Motor neuron (in vitro differentiated cells): ENCODE measurements around the gene NCKAP5. TPM values are rescaled to one million over a fixed set of nuclear protein-coding genes. Genes with fewer than 3 reads are reported as not detected.

Experiments
- ATAC-seq, 8 experiments: fragments of 200-7000 bp; cut with Tn5 transposase; replicated peaks in 6 of 8; 2 replicates each; pipeline ENCODE4 v1.8.0; 2021; ENCODE audit warnings: mild to moderate bottlenecking in 8 of 8, moderate library complexity in 8 of 8
- H3K27ac ChIP-seq, 2 donors: fragments of 250-450 bp; sonication (Bioruptor Pico); 2 replicates each; pipeline ENCODE4 v1.9.0; 2021; ENCODE audit warnings: antibody characterized with exemption in 2 of 2, mild to moderate bottlenecking in 2 of 2, moderate library complexity in 1 of 2
- H3K4me1 ChIP-seq, 2 donors: fragments of 250-450 bp; sonication (Bioruptor Pico); replicated peaks in 1 of 2; 2 replicates each; pipeline ENCODE4 v1.6.1; 2021; ENCODE audit warnings: antibody characterized with exemption in 2 of 2, mild to moderate bottlenecking in 2 of 2, moderate library complexity in 1 of 2
- H3K4me3 ChIP-seq, 5 donors: fragments of 250-450 bp; sonication (Bioruptor Pico); 2 replicates each; pipeline ENCODE4 v1.9.0; 2021; ENCODE audit warnings: antibody characterized with exemption in 5 of 5, mild to moderate bottlenecking in 5 of 5, moderate library complexity in 4 of 5
- WGBS, 10 experiments: fragments of 450-650 bp; shearing (Covaris generic); methylation state at CpG; one replicate each; pipeline ENCODE4 v1.0.0; 2022; 5-methylcytosine and 5-hydroxymethylcytosine counted together
- in situ Hi-C, 9 experiments: fragments of 400-800 bp; cut with MboI; loops; one replicate each; pipeline ENCODE4 v1.15.0; 2021; ENCODE audit warnings: low sequenced_read_pairs in 9 of 9, low pct_unique_long_range_greater_than_20kb in 2 of 9; ENCODE audit not compliant: unreplicated experiment in 9 of 9
- total RNA-seq, 8 experiments: library from RNA; unstranded; fragments of 300-600 nt; gene quantifications; 2 replicates each; pipeline versions ENCODE4 v1.2.3 to v1.2.4, GENCODE V29; 2022

The NCKAP5 gene
- total RNA-seq, 8 experiments from 2014 or later: 0.66 to 16.2 (median 5.9) TPM

DNA sequence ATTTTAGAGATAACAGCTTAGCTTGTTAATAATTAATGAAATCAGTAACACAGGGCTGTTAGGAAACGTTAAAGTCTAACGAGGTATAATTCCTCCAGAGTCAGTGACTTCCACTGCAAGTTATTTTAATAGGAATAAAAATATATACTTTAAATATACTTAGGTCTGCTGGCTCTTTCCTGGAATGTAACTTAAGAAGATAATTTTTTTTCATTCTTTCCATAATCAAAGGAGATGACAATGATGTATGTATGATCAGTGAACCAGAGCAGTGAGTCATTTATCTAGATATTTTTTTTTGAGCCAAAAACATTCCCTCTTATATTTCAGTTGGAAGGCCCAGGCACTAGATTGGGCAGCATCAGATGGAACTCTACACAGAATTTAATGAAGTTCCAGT lies 794.1 kb downstream of the NCKAP5 start:
- H3K4me1 ChIP-seq: peaks cover 0 to under 1% of the 10 kb centered on the region in 2 donors
- WGBS, 10 experiments: 40 to 100% (median 86%) methylated on average over 1 to 2 of the region's 2 CpGs; no CpG with 5 or more reads in 1 of the 10 experiments
- no peak overlapping the region for H3K4me3 ChIP-seq
- in situ Hi-C loops: no loop called here
- no peak for ATAC-seq
- H3K27ac ChIP-seq: no peak overlapping the region

DNA sequence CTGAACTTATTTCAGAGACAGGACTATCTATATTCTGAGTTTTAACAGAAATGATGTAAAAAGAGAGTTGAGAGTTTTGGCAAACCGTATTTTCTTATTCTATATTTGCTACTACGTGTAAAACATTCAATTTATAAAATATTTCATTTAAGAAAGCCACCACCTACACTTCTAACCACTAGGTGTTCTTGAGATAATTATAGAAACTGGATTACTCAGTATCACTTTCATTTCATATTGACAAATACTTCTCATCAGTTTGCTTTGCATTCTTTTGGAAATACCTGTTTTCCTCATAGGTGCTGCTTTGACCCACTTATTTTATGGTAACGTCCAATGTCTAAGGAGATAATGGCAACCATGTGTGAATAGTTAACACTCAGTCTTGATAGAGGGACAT lies 794.9 kb downstream of the NCKAP5 start:
- Histone ChIP-seq H3K4me1 (no peaks in the 10 kb centered on the region), H3K4me3 (no peak overlapping the region), H3K27ac (no peak overlapping the region)
- in situ Hi-C loops: no loop called here
- no peak for ATAC-seq
- WGBS, 10 experiments: 33 to 100% (median 87%) methylated on average over 1 to 3 of the region's 3 CpGs; no CpG with 5 or more reads in 2 of the 10 experiments

DNA sequence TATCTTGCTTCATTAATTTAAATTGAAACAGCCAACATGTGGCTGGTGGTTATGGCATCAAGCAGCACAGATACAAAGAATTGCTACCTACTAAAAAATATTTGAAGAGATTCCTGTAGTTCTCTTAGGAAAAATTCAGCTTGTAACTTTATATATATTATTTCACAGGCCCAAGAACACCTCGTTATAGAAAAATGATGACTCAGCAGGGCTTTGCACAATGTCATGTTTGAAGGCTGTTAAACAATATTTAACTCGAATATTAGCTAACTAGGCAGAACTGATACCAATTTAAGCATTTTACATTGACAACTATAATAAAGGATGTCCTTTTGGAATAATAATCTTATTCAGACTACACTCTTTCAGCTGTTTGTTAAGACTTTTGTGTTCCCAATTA lies 795.9 kb downstream of the NCKAP5 start:
- Histone ChIP-seq H3K27ac (no peak overlapping the region), H3K4me1 (no peaks in the 10 kb centered on the region), H3K4me3 (no peak overlapping the region)
- ATAC-seq: no peak
- WGBS, 10 experiments: 25 to 100% (median 89%) methylated on average over 1 to 2 of the region's 2 CpGs
- in situ Hi-C loops: no loop called here

DNA sequence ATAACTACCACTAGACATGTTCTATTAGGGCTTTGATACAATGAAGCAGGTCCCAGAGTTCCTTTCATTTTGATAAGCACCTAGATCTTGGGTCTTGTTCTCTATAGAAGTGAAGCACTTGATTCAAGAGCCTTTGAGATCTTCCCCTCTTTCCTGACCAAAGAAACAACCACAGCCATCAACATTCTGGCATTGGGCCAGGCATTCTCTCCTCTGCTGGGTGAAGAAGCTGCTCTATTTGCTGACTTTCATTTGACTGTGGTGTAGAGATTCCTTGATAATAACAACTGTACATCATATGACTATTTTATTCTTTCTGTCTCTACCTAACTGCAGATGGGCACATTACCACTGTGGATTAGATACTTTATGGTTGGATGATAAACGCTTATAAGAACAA lies 801.7 kb downstream of the NCKAP5 start:
- Histone ChIP-seq H3K27ac (no peak overlapping the region), H3K4me3 (no peak overlapping the region), H3K4me1 (no peaks in the 10 kb centered on the region)
- in situ Hi-C loops: no loop called here
- WGBS, 10 experiments: 100% methylated on average over 1 of the region's 1 CpG; no CpG with 5 or more reads in 6 of the 10 experiments
- no peak for ATAC-seq

DNA sequence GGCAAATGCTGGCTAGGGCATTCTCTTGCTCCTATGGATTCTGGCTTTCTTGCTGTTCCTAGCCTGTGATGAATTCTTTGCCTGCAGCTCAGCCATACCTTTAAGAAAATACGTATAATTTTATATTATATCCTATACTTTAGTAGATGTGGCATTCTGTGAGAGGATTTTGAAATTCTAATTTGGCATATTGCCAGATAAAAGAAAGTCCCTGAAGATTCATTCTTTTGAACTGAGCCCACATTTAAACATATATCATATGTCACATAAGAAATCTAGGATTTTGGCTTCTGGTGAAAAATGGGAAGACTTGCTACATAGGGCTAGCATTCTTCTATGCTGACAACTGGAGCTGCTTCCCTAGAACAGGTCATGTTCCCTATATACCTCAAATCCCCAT lies 806.8 kb downstream of the NCKAP5 start:
- no peak for ATAC-seq
- H3K4me3 ChIP-seq: no peak overlapping the region
- WGBS, 10 experiments: 43 to 100% (median 100%) methylated on average over 1 of the region's 1 CpG; no CpG with 5 or more reads in 4 of the 10 experiments
- in situ Hi-C loops: no loop called here
- peaks cover 12 to 16% of the 10 kb centered on the region in 2 donors for H3K4me1 ChIP-seq
- no peak overlapping the region for H3K27ac ChIP-seq

DNA sequence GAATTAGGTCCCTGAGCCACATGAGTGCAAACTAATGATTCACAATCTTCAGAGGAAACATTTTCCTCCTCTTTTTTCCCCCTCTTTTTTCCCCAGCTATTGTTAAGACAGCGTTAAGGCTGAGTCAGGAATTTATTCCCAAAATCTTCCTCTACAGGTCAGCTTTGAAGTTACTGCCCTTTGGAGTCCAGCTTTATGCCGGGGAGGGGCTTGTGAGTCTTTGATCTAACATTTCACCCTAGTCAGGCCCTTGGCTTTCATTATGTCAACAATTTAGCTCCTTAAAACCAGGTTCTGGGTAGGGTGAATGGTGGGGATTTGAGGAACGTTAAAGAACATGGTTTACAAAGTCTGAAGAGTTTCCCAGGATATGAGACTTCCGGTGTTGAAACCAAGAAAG lies 807.3 kb downstream of the NCKAP5 start:
- 27 to 80% (median 42%) methylated on average over 1 to 4 of the region's 4 CpGs; no CpG with 5 or more reads in 2 of the 10 experiments for WGBS, 10 experiments
- Histone ChIP-seq H3K4me3 (no peak overlapping the region), H3K27ac (no peak overlapping the region), H3K4me1 (peaks cover 12 to 17% of the 10 kb centered on the region in 2 donors)
- no peak for ATAC-seq
- in situ Hi-C loops: no loop called here

DNA sequence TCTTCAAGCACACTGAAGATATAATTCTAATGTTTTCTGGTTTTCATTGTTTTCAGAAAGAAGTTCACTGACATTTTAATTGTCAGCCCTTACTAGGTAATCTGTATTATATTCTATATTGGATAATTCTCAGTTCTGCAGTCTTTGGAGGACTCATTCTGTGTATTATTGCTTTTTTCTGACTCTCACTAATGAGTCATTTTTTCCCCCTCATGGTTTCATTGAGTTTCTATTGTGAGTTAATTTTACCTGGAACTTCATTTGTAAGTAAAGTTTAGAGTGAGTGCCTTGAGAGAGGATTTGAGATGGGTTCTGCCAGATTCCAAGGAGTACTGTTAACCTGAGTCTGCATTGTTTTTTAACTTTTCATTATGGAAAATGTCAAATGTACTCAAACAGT lies 807.9 kb downstream of the NCKAP5 start:
- peaks cover 12 to 17% of the 10 kb centered on the region in 2 donors for H3K4me1 ChIP-seq
- no peak for ATAC-seq
- in situ Hi-C loops: no loop called here
- no peak overlapping the region for H3K27ac ChIP-seq
- H3K4me3 ChIP-seq: no peak overlapping the region

DNA sequence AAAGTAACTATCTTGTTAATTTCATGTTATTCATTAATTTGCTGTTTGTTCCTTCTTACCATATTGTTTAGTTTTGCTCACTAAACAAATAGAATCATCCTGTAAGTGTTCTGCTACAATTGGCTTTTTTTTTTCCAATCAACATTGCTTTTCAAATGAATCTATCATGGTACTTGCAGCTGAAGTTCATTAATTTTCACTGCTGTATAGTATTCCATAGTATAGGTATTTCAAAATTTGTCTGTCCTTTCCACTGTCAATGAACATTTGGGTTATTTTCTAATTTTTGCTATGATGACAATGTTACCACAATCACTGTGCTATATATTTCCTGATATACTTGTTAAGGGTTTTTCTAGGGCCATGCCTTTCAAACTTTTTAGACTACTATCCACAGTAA lies 809.3 kb downstream of the NCKAP5 start:
- in situ Hi-C loops: no loop called here
- Histone ChIP-seq H3K4me3 (no peak overlapping the region), H3K4me1 (peaks cover 12 to 27% of the 10 kb centered on the region in 2 donors), H3K27ac (no peak overlapping the region)
- ATAC-seq: no peak

DNA sequence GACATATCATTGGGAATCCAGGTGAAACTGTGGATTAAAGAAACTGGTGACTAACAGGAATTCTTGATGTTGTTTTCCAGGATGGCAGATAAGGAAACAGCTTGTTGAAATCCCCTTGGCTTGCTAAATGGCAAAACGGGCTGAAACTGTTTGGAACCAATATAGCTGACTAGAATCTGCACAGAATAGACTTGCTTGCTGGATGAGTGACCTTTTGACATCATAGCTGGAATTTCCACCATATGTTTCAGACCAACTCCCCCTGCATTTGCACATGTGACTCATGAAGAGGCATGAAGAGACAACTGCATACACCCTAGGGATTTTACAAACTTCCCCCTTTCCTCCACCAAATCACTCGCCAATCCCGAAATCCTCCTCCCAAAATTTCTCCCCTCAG lies 810.6 kb downstream of the NCKAP5 start:
- Histone ChIP-seq H3K27ac (no peak overlapping the region), H3K4me1 (peaks cover 12 to 27% of the 10 kb centered on the region in 2 donors), H3K4me3 (no peak overlapping the region)
- WGBS, 10 experiments: 0 to 68% (median 34%) methylated on average over 1 to 3 of the region's 3 CpGs; no CpG with 5 or more reads in 4 of the 10 experiments
- in situ Hi-C loops: no loop called here
- peak in 6 of 8 experiments; percentile 42 to 95 (median 82) for ATAC-seq

DNA sequence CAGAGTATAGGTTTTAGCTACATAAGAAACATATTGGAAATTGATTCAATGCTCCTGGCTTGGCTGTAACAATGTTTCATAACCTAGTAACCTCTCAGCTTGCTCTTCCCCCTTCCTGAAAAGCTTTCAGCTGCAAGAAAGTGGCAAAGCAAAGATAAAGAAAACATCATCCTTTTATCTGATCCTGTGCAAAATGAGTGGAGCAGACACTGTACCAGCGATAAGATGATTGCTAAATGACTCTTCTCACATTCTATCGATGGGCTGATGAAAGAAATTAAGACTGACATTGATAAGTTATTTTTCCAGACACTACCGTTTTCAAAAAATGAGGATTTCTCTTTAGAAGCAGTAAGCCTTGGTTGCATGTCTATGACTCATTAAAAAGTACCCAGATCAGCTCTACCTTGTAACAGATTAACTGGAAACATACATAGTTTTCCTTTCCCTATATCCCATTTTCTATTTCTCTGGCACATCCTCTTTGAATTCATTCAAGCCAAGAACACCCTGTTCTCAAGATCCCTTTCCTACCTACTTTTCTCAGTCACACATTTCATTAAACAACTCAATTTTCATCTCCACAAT lies 811.2 kb downstream of the NCKAP5 start:
- in situ Hi-C loops: no loop called here
- 5 to 76% (median 66%) methylated on average over 1 to 3 of the region's 3 CpGs for WGBS, 10 experiments
- Histone ChIP-seq H3K4me1 (peaks cover 12 to 27% of the 10 kb centered on the region in 2 donors), H3K27ac (no peak overlapping the region), H3K4me3 (no peak overlapping the region)
- ATAC-seq: peak in 7 of 8 experiments; percentile 7 to 54 (median 31)

DNA sequence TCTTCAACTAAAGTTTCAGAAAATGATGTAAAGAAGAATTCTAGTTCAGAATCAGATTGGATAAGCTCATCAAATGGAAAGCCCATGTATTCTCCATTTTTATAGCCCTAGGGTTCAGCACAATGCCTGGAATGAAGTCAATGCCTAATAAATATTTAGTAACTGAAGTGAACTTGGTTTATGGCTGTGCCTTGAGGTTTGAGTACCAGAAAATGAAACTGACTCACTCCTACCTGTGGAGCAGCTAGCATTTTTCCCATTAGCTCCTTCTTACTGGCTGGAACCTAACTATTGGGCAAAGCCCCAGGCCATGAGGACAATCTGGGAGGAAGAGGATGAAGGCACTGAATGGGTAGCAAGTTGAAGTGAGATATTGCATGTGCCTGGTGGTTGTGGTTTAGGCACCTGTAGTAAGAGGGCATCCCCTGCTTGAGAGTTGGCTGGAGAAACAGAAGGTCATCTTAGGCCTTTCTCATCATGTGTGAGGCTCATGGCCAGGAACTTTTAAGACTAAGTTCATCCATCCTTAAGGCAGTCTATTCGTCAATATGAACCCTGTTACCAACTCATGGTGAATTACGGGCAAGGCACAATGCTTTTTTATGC lies 813.3 kb downstream of the NCKAP5 start:
- H3K27ac ChIP-seq: no peak overlapping the region
- H3K4me1 ChIP-seq: peaks cover 18 to 27% of the 10 kb centered on the region in 2 donors
- in situ Hi-C loops: no loop called here
- peak in 2 of 8 experiments; percentile 5 to 22 for ATAC-seq
- H3K4me3 ChIP-seq: no peak overlapping the region
- 20 to 100% (median 100%) methylated on average over 1 to 2 of the region's 2 CpGs; no CpG with 5 or more reads in 7 of the 10 experiments for WGBS, 10 experiments

DNA sequence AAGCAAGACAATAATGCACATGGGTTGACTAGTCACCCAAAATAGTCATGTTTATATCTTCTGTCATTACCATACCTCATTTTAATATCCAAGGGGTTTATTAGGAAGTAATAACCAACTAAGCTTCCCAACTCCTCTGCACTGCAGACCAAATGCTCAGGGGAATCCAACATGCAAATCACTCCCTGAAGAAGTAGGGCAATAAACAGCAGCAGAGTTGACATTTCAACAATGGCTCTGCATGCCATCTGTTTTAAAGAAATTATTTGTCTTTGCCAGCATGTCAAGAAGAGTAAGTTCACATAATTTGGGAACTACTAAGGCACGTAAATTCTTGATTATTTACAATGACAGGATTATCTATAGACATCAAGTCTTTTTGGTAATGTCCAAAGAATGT lies 813.9 kb downstream of the NCKAP5 start:
- no peak overlapping the region for H3K4me3 ChIP-seq
- ATAC-seq: peak in 3 of 8 experiments; percentile 36 to 47 (median 45)
- WGBS, 10 experiments: 0 to 31% (median 10%) methylated on average over 1 of the region's 1 CpG; no CpG with 5 or more reads in 3 of the 10 experiments

DNA sequence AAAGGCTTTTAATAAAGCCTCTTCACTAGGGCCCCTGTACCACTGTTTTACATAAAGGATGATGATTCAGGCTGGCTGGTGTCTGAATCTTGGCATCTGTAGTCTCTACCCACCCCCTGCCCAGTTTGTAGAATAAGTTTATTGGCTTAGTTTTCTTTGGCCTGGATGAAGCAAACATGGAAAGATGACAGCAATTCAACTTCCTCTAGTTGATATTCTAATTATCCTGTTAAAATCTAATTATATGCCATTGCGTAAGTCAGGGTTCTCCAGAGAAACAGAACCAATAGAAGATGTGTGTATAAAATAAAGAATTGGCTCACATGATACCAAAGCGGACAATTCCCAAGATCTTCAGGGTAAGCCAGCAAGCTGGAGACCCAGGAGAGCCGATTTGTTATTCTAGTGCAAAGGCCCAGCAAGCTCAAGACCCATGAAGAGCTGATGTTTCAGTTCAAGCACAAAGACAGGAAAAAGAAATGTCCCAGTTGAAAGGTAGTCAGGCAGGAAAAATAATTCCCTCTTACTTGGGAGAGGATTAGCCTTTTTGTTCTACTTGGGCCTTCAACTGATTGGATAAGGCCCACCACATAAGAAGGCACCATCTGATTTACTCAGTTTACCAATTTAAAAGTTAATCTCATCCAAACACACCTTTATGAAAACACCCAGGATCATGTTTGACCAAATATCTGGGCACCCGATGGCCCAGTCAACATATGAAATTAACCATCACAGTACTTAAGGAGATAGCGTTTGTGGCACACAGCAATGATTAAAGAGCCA lies 815.6 kb downstream of the NCKAP5 start:
- H3K27ac ChIP-seq: no peak overlapping the region
- peaks cover 14 to 22% of the 10 kb centered on the region in 2 donors for H3K4me1 ChIP-seq
- H3K4me3 ChIP-seq: no peak overlapping the region
- 67 to 100% (median 93%) methylated on average over 1 to 5 of the region's 5 CpGs; no CpG with 5 or more reads in 1 of the 10 experiments for WGBS, 10 experiments
- ATAC-seq: no peak
- in situ Hi-C loops: no loop called here

More for the DNA sequence above, 813.9 kb downstream of the NCKAP5 start:
- in situ Hi-C loops: no loop called here
- Histone ChIP-seq H3K27ac (no peak overlapping the region), H3K4me1 (peaks cover 18 to 27% of the 10 kb centered on the region in 2 donors)
